ENCODE data around the gene EDN3.

EDN3 gene

GRCh38 chr20:59365611-59366285 lies 65.3 kb downstream of the EDN3 start:
- DNase-seq = no peak

GRCh38 chr20:59371431-59371830 lies 71.0 kb downstream of the EDN3 start:
- DNase-seq = no peak

GRCh38 chr20:59374261-59374660 lies 73.8 kb downstream of the EDN3 start:
- DNase-seq = no peak

- no peak for DNase-seq
Observed at GRCh38 chr20:59375541-59375940, 75.1 kb downstream of the EDN3 start.

Measured in activated CD4-positive, alpha-beta T cell treated with anti-CD3 and anti-CD28 coated beads, Interleukin-2, amount 50 U/mL, for 1 hour (primary cell).